ENCODE data around the gene PLXDC2.

Gene PLXDC2

GRCh38 chr10:19882621-19883020 is 66.4 kb downstream of the PLXDC2 start:
- TF ChIP-seq CTCF (IDR thresholded peaks at IDR 0.05; ENCODE audit: control insufficient read depth, extremely low read depth, insufficient read depth): no peak
- H3K4me3 ChIP-seq (ENCODE audit: low read depth, low read length): no peak overlapping the region
- no peak for DNase-seq (ENCODE audit: low read depth)

GRCh38 chr10:19888061-19888660 is 71.9 kb downstream of the PLXDC2 start:
- no peak overlapping the region for H3K4me3 ChIP-seq (ENCODE audit: low read depth, low read length)
- TF ChIP-seq CTCF (IDR thresholded peaks at IDR 0.05; ENCODE audit: control insufficient read depth, extremely low read depth, insufficient read depth): no peak
- DNase-seq (ENCODE audit: low read depth): no peak

GRCh38 chr10:19889256-19889655 is 73.0 kb downstream of the PLXDC2 start:
- no peak overlapping the region for H3K4me3 ChIP-seq (ENCODE audit: low read depth, low read length)
- no peak for DNase-seq (ENCODE audit: low read depth)
- TF ChIP-seq CTCF (IDR thresholded peaks at IDR 0.05; ENCODE audit: control insufficient read depth, extremely low read depth, insufficient read depth): no peak

- H3K4me3 ChIP-seq (ENCODE audit: low read depth, low read length): no peak overlapping the region
- no peak for DNase-seq (ENCODE audit: low read depth)
- no peak for TF ChIP-seq CTCF (IDR thresholded peaks at IDR 0.05; ENCODE audit: control insufficient read depth, extremely low read depth, insufficient read depth)
Observed at GRCh38 chr10:19891429-19891828, 75.2 kb downstream of the PLXDC2 start.

- no peak for DNase-seq (ENCODE audit: low read depth)
- TF ChIP-seq CTCF (IDR thresholded peaks at IDR 0.05; ENCODE audit: control insufficient read depth, extremely low read depth, insufficient read depth): no peak
- no peak overlapping the region for H3K4me3 ChIP-seq (ENCODE audit: low read depth, low read length)
Observed at GRCh38 chr10:19892270-19892669, 76.0 kb downstream of the PLXDC2 start.

GRCh38 chr10:19892677-19893076 is 76.4 kb downstream of the PLXDC2 start:
- no peak overlapping the region for H3K4me3 ChIP-seq (ENCODE audit: low read depth, low read length)
- DNase-seq (ENCODE audit: low read depth): no peak
- no peak for TF ChIP-seq CTCF (IDR thresholded peaks at IDR 0.05; ENCODE audit: control insufficient read depth, extremely low read depth, insufficient read depth)

GRCh38 chr10:19895500-19895899 is 79.3 kb downstream of the PLXDC2 start:
- DNase-seq (ENCODE audit: low read depth): no peak
- TF ChIP-seq CTCF (IDR thresholded peaks at IDR 0.05; ENCODE audit: control insufficient read depth, extremely low read depth, insufficient read depth): no peak
- no peak overlapping the region for H3K4me3 ChIP-seq (ENCODE audit: low read depth, low read length)
